Prostate gland (tissue), 2 donors: ENCODE data around the gene TLCD3A.

Experiments
- POLR2AphosphoS5 ChIP-seq: sonication (generic); formaldehyde crosslinking; IDR thresholded peaks from one replicate; pipeline ENCODE4 v1.6.1; 2017; ENCODE audit warnings: antibody characterized with exemption
- TF ChIP-seq, protein P1 (sequence below), 4 experiments: fragments of 200-600 bp in 2 of 4; fragments of 450-650 bp in 2 of 4; sonication (generic) in 2 of 4; IDR thresholded peaks; 1 replicate in 3 of 4; 2 replicates in 1 of 4; pipeline ENCODE4 v1.5.1; 2016 to 2019; ENCODE audit warnings: antibody characterized with exemption in 4 of 4, mild to moderate bottlenecking in 2 of 4, moderate library complexity in 2 of 4

- TF ChIP-seq, protein P1, sequence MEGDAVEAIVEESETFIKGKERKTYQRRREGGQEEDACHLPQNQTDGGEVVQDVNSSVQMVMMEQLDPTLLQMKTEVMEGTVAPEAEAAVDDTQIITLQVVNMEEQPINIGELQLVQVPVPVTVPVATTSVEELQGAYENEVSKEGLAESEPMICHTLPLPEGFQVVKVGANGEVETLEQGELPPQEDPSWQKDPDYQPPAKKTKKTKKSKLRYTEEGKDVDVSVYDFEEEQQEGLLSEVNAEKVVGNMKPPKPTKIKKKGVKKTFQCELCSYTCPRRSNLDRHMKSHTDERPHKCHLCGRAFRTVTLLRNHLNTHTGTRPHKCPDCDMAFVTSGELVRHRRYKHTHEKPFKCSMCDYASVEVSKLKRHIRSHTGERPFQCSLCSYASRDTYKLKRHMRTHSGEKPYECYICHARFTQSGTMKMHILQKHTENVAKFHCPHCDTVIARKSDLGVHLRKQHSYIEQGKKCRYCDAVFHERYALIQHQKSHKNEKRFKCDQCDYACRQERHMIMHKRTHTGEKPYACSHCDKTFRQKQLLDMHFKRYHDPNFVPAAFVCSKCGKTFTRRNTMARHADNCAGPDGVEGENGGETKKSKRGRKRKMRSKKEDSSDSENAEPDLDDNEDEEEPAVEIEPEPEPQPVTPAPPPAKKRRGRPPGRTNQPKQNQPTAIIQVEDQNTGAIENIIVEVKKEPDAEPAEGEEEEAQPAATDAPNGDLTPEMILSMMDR (IDR thresholded peaks at IDR 0.05): no peak
- TF ChIP-seq POLR2AphosphoS5: no peak
Observed at GRCh38 chr17:746783-747629, 14.6 kb downstream of the TLCD3A start.
